ENCODE measurements around the gene MAPKAPK2. TPM values are rescaled to one million over a fixed set of nuclear protein-coding genes. Genes with fewer than 3 reads are reported as not detected.

The MAPKAPK2 gene
- total and polyA plus RNA-seq, 7 donors, result 32.1 to 61.4 (median 39.3) TPM

DNA sequence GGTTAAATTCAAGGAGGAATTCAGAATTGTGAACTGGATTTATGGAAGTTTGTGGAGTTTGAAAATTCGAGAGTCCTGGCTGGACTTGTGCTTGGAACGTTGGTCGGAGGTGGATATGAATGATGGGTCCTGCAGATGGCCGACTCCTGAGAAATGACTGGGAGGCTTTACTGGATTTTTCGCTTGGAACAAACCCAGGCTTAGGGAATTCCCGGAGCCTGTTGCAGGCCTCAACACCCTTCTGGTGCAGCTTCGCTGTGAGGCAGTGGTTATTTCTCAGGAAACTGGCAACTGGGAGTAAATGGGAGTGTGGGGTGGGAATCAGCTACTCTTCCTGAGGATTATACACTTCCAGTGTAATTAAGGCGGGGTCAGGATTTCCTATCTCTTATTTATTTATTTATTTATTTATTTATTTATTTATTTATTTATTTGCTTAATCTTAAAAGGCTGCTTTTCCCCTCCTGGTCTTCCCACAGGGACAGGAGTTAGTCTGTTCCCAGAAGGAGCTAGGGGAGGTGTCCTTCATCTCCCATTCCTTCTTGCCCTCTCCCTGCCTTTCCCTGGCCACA is 21.1 kb downstream of the MAPKAPK2 start:
- DNase-seq, result peak; percentile 69
- no peak overlapping the region for H3K4me3 ChIP-seq
- H3K27ac ChIP-seq, result peak overlapping the region; percentile 50 to 80 (median 65)
- no peaks in the 10 kb centered on the region for H3K27me3 ChIP-seq
- peaks cover 0 to 96% (median 88%) of the 10 kb centered on the region in 4 donors for H3K4me1 ChIP-seq
- intact Hi-C loops (cut with DNase I), result no loop called here
- no peaks in the 10 kb centered on the region for H3K9me3 ChIP-seq
- WGBS, 2 donors, result 72 to 81% methylated on average over 8 of the region's 8 CpGs
- no peaks in the 10 kb centered on the region for H3K36me3 ChIP-seq
- TF ChIP-seq POLR2AphosphoS5 (IDR thresholded peaks at IDR 0.05), result peak in 1 of 4 donors; percentile 3
- no peak for TF ChIP-seq EP300 (IDR thresholded peaks at IDR 0.05)

DNA sequence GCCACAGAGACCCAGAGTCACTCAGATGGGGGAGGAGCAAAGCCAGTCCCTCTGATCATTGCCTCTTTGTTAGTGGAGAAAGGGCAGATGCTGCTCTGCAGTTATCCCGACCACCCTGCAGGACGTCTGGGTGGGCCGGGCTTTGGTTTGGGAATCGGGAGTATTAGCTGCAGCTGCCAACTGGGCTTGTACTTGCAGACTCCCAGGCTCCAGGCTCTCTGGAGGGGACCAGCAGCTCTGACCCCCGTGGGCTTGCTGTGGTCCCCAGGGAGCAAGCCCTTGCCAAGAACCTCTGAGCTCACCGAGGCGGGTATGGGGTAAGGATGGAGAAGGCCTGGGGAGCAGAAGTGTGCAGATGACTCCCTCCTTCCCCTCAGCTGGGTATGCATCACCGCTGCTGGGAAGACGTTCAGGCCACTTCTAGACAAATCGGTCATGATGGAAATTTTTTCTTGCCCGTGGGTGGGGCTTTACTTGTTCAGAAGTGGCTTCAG is 21.6 kb downstream of the MAPKAPK2 start:
- intact Hi-C loops (cut with DNase I), result no loop called here
- WGBS, 2 donors, result 52 to 83% methylated on average over 11 of the region's 11 CpGs
- Histone ChIP-seq H3K27me3 (no peaks in the 10 kb centered on the region), H3K36me3 (no peaks in the 10 kb centered on the region), H3K9me3 (no peaks in the 10 kb centered on the region), H3K27ac (peak overlapping the region; percentile 50 to 80 (median 65)), H3K4me1 (peaks cover 0 to 94% (median 83%) of the 10 kb centered on the region in 4 donors), H3K4me3 (no peak overlapping the region)
- DNase-seq, result peak; percentile 82
- TF ChIP-seq POLR2AphosphoS5 (IDR thresholded peaks at IDR 0.05) (peak in 1 of 4 donors; percentile 78), POLR2A (IDR thresholded peaks at IDR 0.05) (no peak), EP300 (IDR thresholded peaks at IDR 0.05) (peak in 1 of 4 donors; percentile 25)
- TF ChIP-seq, protein P1, sequence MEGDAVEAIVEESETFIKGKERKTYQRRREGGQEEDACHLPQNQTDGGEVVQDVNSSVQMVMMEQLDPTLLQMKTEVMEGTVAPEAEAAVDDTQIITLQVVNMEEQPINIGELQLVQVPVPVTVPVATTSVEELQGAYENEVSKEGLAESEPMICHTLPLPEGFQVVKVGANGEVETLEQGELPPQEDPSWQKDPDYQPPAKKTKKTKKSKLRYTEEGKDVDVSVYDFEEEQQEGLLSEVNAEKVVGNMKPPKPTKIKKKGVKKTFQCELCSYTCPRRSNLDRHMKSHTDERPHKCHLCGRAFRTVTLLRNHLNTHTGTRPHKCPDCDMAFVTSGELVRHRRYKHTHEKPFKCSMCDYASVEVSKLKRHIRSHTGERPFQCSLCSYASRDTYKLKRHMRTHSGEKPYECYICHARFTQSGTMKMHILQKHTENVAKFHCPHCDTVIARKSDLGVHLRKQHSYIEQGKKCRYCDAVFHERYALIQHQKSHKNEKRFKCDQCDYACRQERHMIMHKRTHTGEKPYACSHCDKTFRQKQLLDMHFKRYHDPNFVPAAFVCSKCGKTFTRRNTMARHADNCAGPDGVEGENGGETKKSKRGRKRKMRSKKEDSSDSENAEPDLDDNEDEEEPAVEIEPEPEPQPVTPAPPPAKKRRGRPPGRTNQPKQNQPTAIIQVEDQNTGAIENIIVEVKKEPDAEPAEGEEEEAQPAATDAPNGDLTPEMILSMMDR (IDR thresholded peaks at IDR 0.05), result no peak

DNA sequence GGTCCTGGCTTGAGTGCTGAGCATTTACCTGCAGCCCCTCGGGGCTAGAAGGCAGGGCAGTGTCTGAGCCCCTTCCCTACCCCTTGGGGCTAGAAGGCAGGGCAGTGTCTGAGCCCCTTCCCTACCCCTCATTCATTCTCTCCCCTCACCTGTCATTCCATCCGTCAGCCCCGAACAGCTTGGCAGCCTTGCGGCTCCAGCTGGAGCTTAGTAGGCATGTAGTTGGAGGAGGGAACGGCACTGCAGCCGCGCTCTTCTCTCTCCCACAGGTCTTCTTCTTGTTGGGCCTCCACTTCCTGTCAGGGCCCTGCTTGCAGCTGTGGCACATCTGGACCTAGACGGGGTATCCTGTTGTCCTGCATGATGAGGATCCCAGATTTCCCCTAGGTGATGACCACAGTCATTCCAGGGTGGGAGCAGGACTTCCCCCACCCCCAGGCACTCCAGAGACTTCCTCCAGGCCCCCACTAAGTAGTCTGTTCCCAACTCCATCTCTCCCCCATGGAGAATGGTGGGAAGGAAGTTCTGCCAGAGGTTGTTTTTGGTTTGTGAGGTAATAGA is 22.2 kb downstream of the MAPKAPK2 start:
- Histone ChIP-seq H3K27ac (peak overlapping the region; percentile 50 to 80 (median 65)), H3K4me3 (no peak overlapping the region), H3K36me3 (no peaks in the 10 kb centered on the region), H3K4me1 (peaks cover 0 to 96% (median 83%) of the 10 kb centered on the region in 4 donors), H3K9me3 (no peaks in the 10 kb centered on the region), H3K27me3 (no peaks in the 10 kb centered on the region)
- no peak for TF ChIP-seq EP300 (IDR thresholded peaks at IDR 0.05)
- TF ChIP-seq POLR2A (IDR thresholded peaks at IDR 0.05), result no peak
- no peak for TF ChIP-seq POLR2AphosphoS5 (IDR thresholded peaks at IDR 0.05)
- TF ChIP-seq, protein P1 (IDR thresholded peaks at IDR 0.05), result no peak
- 75 to 84% methylated on average over 8 of the region's 8 CpGs for WGBS, 2 donors
- intact Hi-C loops (cut with DNase I), result no loop called here
- DNase-seq, result peak; percentile 61

DNA sequence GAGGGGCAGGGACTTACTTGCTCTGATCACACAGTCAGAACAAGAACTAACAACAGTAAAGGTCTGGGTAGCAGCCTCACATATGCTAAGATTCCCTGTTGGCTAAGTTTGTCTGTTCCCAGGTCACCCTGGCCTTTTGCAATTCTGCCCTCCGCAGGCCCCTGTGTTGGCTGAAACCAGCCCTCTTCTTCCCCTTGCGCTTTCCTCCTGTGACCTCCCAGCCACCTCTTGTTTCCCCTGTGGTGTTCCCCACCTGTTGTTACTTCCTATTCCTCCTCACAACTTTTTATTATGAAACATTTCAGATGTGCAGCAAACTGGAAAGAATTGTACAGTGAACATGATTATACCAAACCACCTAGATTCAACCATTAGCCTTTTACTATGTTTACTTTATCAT is 23.4 kb downstream of the MAPKAPK2 start:
- no peak overlapping the region for H3K4me3 ChIP-seq
- no peaks in the 10 kb centered on the region for H3K36me3 ChIP-seq
- peaks cover 0 to 96% (median 86%) of the 10 kb centered on the region in 4 donors for H3K4me1 ChIP-seq
- H3K9me3 ChIP-seq, result no peaks in the 10 kb centered on the region
- peak; percentile 61 for DNase-seq
- H3K27ac ChIP-seq, result peak overlapping the region in 2 of 4 donors; percentile 70 to 80
- H3K27me3 ChIP-seq, result no peaks in the 10 kb centered on the region
- TF ChIP-seq POLR2A (IDR thresholded peaks at IDR 0.05) (no peak), POLR2AphosphoS5 (IDR thresholded peaks at IDR 0.05) (peak in 1 of 4 donors; percentile 8)
- intact Hi-C loops (cut with DNase I), result no loop called here
- WGBS, 2 donors, result 53 to 87% methylated on average over 2 of the region's 2 CpGs

DNA sequence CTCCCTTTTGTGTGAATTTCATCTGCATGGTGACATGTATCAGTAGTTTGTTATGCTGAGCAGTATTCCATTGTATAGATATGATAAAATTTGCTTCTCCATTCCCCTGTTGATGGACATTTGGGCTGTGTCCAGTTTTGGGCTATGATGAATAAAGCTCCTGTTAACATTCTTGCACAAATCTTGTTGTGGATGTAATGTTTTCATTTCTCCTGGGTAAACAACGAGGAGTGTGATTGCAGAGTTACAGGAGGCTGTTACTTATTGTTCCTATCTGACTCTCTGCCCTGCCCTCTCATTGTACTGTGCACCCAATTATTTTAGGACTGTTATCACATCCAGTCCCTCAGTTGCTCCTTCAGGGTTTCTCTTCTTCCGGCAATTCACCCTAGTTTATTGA is 24.2 kb downstream of the MAPKAPK2 start:
- no peaks in the 10 kb centered on the region for H3K36me3 ChIP-seq
- DNase-seq, result no peak
- no peak for TF ChIP-seq EP300 (IDR thresholded peaks at IDR 0.05)
- no peak for TF ChIP-seq POLR2A (IDR thresholded peaks at IDR 0.05)
- TF ChIP-seq POLR2AphosphoS5 (IDR thresholded peaks at IDR 0.05), result no peak
- TF ChIP-seq, protein P1 (IDR thresholded peaks at IDR 0.05), result no peak
- H3K9me3 ChIP-seq, result no peaks in the 10 kb centered on the region
- peak overlapping the region in 1 of 4 donors; percentile 7 for H3K27ac ChIP-seq
- no peak overlapping the region for H3K4me3 ChIP-seq
- H3K4me1 ChIP-seq, result peaks cover 0 to 96% (median 86%) of the 10 kb centered on the region in 4 donors
- 20 to 66% methylated on average over 2 of the region's 2 CpGs for WGBS, 2 donors
- intact Hi-C loops (cut with DNase I), result no loop called here
- H3K27me3 ChIP-seq, result no peaks in the 10 kb centered on the region

All from sigmoid colon (tissue), 7 donors.